GM18519 (cell line): Measurements from ENCODE around the gene B4GALNT4.
"Not testable (repeated sequence)": the region's sequence is repeated elsewhere in the genome, so short reads cannot be mapped to it uniquely, and the experiment has no call there.

Source experiments
- ATAC-seq: cut with Tn5 transposase; IDR thresholded peaks from one replicate; pipeline ENCODE4 v1.9.1; 2021; ENCODE audit warnings: mild to moderate bottlenecking, moderate library complexity; ENCODE audit not compliant: unreplicated experiment, low FRiP score

The B4GALNT4 gene

DNA sequence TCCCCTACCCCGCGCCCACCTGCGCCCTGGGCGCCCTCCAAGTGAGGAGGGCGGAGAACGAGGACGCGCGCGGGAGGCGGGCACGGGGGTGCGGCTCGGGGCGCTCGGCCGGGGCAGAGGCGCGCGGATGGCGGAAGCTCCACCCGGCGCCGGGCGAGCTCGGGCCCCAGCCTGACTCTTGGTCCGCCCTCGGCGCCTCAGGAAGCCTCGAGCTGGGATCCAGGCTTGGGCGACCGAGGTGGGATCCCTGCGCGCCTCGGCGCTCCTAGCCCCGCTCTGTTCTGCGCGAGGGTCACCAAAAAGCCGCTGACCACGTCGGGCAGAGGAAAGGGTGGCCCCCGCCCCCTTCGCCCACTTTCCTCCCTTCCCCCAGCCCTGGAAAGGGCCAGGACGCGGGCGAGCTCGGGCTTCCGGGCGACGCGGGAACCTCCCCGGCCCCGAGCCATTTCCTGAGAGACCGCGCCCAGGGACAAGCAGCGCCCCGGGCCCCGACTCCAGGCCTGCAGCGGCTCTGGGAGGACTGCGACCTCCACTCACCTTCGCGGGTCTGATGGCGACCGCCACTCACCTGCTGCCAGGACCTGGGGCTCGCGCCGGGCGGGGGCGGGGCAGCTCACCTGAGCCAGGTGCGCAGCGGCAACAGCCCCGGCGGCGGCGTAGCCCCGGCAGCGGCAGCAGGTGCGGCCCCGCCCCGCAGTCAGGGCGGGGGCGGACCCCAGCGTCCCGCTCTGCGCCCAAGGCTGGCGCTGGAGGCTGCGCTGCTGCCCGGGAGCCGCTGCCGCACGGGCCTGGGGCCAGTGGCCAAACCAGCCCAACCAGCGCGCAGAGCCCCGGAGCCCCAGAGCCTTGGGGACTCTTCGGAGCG, 47.7 kb downstream of the B4GALNT4 start:
- ATAC-seq = no peak

DNA sequence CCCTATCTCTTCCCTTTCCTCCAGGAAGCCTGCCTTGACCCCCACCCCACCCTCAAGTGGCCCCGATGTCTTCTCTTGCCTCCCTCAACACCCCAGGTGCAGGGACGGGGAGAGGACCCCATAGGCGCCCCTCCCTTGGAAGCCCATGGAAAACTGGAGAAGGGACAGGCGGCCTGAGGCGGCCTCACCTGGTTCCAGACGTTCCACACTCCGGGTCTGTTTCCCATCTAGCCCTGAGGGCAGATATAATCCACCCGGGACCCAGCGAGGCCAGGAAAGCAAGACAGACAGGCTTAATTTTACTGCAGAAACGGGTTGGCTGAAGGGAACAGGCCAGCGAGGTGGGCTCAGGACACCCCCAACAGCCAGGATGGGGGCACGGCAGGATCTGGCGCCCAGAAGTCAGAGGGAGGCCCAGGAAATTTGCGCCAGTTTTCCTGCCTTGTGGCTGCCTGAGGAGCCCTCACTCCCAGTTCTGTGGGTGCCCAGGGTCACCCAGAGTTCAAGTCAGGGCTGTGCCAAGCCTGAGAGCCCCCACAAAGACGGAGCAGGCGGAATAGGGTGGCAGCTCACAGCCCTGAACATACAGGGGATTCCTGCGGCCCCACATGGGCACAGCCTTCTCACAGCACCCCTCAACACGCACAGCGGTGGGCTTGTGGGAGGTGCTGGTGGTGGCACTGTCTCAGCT, 48.5 kb downstream of the B4GALNT4 start:
- ATAC-seq = no peak

DNA sequence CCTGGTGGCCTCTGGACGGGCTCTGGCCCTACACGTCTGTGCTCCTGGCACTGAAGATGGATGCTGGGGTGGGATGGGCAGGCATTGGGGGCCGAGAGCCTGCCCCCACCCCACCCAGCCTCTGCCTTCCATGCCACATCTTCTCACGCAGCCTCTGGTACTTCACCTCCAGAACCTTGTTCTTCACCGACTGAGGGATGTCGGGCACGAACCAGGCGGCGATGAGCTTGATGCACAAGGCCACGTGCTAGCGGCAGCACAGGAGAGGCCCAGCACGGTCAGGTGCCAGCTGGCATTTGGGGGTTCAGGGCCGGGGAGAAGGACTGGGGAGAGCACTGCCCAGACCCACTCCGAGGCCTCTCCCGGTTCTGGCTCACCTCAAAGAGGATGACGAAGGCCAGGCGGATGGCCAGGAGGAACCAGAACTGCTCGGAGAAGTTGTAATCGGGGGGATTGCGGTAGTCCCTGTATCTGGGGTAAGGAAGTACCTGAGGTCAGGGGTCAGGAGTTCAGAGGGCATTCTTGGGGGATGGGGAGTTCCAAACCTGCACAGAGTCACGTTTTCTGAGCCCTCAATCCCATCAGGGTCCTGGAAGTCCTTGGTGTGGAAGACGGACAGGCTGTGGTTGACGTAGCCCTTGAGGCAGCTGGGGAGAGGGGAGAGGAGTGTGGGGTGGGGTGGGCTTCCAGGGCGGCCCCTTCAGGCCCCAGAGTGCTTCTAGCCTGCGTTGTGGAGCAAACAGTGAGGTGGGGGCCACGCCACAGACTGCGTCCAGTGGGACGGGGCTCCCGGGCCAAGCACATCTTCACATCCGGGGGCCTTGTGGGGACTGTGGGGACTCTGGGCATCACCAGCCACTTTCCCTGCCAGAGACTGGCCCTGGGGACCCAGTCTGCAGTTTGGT, 49.3 kb downstream of the B4GALNT4 start:
- ATAC-seq = no peak

DNA sequence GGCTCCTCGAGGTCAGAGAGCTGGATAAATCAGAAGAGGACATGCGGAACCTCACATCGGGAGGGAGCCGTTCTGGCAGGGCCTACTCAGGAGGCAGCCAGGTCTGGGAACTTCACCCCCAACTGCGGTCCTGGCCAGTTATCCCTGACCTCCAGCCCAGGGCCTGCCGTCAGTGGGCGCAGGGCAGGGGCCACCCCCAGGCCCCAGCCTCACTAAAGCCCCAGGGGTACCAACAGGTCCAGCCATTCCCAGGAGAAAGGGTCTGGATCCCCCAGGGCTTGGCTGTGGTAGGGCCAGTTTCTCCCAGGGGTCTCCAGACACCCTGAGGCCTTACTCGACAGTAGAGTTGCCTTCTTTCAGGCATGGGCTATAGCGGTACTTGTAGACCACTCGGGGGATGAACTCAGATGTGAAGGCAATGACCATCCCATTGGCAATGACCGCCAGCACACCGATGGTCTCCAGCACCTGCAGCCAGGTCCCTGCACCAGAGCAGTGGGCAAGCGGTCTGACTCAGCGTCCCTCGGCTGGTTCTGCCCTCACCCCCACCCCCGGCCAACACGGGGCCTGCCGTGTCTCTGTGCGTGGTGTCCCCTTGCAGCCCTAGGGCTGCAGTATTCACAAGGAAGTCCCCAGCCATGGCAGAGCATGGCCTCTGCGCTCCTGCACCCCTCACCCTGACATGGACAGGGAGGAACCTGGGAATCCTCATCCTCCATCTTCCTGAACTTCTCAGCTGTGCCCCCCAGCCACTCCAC, 50.1 kb downstream of the B4GALNT4 start:
- no peak for ATAC-seq

DNA sequence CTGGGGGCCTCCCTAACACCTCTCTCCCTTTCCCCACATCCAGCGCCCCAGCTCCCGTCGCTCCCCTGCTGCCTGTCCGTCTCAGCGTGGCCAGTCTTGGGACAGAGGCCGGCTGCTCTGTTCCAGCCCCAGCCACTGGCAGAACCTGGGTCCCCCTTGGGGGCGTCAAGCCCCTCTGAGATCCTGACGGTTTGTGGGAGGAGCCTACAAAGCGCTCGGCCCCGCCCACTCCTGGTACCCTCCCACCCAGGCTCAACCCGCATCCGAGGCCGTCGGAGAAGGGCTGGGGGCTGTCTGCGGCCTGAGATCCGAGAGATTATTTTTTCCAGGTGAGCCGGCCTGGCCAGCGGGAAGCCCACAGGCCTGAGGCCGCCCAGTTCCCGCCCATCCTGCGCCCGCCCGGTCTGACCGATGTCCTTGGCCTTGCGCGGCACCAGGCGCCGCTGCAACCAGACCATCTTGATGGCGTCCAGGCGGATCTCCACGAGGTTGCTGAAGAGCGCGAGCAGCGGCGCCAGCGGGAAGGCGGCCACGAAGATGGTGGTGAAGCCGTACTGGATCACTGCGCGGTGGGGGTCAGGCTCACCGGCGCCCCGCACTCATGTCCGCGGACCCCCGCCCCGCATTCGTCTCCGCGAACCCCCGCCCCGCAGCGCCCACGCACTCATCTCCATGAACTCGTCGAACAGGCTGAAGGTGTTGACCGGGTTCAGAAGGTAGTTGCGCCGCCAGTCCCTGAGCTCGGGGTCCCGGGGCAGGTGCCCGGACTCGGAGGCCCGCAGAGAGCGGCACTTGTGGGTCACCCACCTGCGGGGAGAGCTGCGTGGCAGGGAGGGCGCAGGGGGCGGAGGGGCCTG, 51.0 kb downstream of the B4GALNT4 start:
- no peak for ATAC-seq

DNA sequence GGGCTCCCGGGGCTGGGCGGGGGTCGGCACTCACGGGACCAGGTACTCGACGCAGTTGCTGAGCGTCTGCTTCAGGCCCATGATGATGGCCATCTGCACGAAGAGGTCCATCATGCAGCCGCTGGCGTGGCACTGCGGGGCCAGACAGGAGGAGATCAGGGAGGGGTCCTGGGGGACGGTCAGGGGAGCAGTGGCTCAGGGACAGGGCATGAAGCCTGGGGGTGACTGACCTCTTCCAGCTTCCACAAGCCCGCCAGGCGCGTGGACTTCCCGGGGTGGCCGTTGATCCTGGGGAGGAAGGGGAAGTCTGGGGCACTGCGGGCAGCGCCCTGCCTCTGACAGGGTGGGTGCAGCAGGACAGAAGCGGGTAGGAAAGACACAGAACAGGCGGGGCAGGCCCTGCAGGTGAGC, 51.6 kb downstream of the B4GALNT4 start:
- no peak for ATAC-seq

DNA sequence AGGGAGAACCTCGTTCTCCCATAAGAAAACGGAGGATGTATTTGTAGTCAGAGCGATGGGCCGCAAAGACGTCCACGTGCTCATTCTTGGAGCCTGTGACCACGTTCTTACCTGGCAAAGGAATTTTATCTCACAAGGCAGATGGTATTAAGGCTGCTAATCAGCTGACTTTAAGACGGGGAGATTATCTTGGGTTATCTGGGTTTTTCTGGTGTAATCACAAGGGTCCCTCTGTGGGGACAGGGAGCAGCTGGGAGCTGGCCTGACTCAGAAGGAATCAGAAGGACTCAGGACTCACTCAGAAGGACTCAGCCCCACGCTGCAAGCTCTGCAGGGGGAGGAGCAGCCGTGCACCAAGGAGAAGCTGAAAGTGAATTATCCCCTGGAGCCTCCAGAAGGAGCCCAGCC, 53.0 kb downstream of the B4GALNT4 start:
- no peak for ATAC-seq

DNA sequence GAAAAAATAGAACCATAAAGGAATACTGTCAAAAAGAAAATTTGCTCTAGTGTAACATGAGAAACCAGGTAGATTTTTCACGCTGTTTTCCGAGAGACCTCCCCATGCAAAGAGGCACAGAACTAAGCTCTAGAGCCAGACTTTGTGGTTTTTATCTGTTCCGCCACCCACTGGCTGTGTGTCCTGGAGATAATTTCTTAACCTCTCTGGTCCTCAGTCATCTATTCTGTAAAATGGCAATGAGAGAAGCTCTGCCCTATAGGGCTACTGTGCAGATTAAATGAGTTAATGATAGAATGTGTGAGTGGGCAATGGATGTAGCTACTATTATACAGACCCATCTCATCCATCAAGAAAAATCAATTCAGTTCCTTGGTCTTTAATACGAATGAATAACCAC, 54.9 kb downstream of the B4GALNT4 start:
- no peak for ATAC-seq

DNA sequence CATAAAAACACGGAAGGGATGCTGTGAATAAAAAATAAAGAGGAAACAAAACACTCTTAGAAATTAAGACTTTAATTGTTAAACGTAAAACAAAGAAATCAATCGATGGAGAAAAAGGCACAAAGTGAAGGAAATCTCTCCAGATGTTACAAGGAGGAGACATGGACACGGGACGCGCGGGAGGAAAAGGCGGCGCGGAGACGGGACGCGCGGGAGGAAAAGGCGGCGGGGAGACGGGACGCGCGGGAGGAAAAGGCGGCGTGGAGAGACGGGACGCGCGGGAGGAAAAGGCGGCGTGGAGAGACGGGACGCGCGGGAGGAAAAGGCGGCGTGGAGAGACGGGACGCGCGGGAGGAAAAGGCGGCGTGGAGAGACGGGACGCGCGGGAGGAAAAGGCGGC, 55.5 kb downstream of the B4GALNT4 start:
- not testable (repeated sequence) for ATAC-seq

DNA sequence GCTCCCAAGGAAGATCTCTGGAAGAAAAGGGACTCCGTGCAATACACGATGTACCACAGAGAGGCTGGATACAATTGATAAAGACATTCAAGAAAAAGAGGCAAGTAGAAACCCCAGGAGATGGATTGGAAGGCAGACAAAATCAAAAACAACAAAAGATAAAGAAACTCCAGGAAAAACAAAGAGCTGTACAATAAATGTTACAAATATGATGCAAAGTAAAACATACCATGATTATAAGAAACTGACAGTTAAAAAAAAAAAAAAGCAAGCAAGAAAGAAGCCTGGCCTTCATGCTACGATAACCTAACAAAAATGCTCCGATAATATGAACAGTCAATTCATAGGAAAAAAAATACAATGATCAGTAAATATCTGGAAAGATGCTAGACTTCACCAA, 56.0 kb downstream of the B4GALNT4 start:
- ATAC-seq = no peak

DNA sequence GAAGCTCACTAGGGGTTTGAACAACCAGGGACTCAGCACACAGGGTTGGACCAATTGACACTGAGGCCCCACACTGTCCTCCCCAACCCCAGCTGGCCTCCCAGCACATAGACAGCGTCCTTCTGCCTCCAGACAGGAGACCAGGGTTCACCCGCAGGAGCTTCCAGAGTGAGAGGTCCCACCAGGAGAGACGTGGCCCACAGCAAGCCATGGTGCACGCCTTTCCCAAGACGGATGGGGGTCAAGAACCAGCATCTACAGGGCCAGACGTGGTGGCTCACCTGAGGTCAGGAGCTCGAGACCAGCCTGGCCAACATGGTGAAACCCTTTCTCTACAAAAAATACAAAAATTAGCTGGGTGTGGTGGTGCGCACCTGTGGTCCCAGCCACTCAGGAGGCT, 57.6 kb downstream of the B4GALNT4 start:
- no peak for ATAC-seq

DNA sequence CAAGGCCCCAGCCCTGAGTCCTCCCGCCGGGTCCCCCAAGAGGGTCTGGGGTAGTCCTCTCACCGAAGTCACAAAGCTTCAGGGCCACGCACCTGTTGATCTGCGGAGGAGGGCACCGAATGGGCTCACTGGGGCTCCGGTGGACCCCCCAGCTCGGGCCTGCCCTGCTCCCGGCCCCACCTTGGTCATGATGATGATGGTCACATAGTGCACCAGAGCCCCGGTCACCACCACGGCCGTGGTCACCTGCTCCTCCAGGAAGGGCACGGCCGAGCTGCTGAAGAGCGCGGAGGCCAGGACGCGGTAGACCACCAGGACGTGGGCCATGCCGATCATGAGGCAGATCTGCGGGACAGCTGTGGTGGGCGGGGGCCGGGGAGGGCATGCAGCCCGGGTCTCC, 59.0 kb downstream of the B4GALNT4 start:
- no peak for ATAC-seq

DNA sequence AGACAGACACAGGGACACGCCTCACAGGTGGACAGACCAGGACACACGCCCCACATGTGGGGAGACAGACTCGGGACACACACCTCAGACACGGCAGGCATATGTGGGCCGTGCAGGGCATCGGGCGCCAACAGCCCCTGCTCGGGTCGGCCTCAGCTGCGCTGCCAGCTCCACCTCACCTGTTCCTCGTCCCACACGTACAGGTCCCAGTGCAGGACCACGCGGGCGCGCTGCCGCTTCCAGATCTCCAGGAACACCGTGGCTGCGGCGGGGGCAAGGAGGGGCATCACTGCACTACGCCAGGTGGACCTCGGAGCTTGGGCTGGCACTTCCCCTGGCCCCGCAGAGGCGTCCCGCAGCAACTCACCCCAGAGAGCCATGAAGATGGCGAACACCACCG, 60.1 kb downstream of the B4GALNT4 start:
- no peak for ATAC-seq

DNA sequence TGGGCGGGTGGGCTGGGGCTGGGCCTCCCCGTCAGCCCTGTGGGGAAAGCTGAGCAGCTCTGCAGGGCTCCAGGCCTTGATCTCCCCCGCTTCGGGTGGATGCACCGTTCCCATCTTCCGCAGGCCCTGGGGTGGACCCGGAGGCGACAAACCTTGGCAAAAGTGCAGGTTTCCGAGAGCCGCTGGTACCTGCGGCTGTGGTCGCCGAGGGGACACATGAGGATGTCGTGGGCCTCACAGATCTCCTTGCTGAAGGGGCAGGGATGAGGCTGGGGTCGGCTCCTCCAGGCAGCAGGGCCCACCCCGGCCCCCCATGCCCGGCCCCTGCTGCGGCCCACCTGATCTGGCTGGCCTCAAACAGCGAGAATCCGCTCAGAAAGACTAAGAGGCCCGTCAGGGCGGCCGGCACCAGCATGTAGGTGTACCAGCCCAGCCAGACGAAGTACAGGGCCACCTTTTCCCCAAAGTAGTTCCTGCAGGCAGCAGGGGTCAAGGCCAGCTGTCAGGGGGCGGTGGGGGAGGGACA, 60.7 kb downstream of the B4GALNT4 start:
- ATAC-seq = no peak
